DND-41 (cell line): ENCODE results near the gene GARNL3.

Experiments used
- ATAC-seq: fragments of 200-7000 bp; cut with Tn5 transposase; 3 replicates; pipeline ENCODE4 v1.9.1; 2021; ENCODE audit warnings: low read depth; ENCODE audit not compliant: insufficient read depth
- DNase-seq: peaks from one replicate; pipeline ENCODE4 v3.0.0-alpha.2; 2020
- H2AFZ ChIP-seq: 2 replicates; pipeline ENCODE4 v1.6.0; 2012; ENCODE audit warnings: low read depth, low read length
- H3K27ac ChIP-seq: 2 replicates; pipeline ENCODE4 v1.5.1; 2012; ENCODE audit warnings: low read length, inconsistent platforms
- H3K27me3 ChIP-seq: fragments of 200-600 bp; sonication (generic); 2 replicates; pipeline ENCODE4 v1.6.0; 2012; ENCODE audit warnings: low read length, mild to moderate bottlenecking, inconsistent platforms; ENCODE audit not compliant: insufficient read depth, poor library complexity
- H3K36me3 ChIP-seq: 2 replicates; pipeline ENCODE4 v1.5.1; 2012; ENCODE audit warnings: low read length, inconsistent platforms; ENCODE audit not compliant: insufficient read depth
- H3K4me1 ChIP-seq: 2 replicates; pipeline ENCODE4 v1.5.1; 2012; ENCODE audit warnings: mild to moderate bottlenecking, low read length; ENCODE audit not compliant: insufficient read depth
- H3K4me2 ChIP-seq: 2 replicates; pipeline ENCODE4 v1.6.0; 2012; ENCODE audit warnings: mild to moderate bottlenecking, moderate library complexity, low read length, inconsistent platforms; ENCODE audit not compliant: insufficient read depth
- H3K4me3 ChIP-seq, 2 experiments: fragments of 200-600 bp in 1 of 2; shearing (Covaris generic) in 1 of 2; 2 replicates each; pipeline ENCODE4 v1.5.1; 2012 to 2016; ENCODE audit warnings: inconsistent platforms in 2 of 2, low read length in 2 of 2, mild to moderate bottlenecking in 2 of 2, low read depth in 1 of 2, moderate library complexity in 1 of 2
- H3K79me2 ChIP-seq: 2 replicates; pipeline ENCODE4 v1.6.0; 2012; ENCODE audit warnings: low read length, inconsistent platforms; ENCODE audit not compliant: insufficient read depth
- H3K9ac ChIP-seq: 2 replicates; pipeline ENCODE4 v1.6.0; 2012; ENCODE audit warnings: low read depth, mild to moderate bottlenecking, inconsistent platforms, low read length, moderate library complexity
- H3K9me3 ChIP-seq: 2 replicates; pipeline ENCODE4 v1.5.1; 2012; ENCODE audit warnings: low read length, moderate library complexity, mild to moderate bottlenecking, inconsistent platforms; ENCODE audit not compliant: insufficient read depth, severe bottlenecking
- H4K20me1 ChIP-seq: 2 replicates; pipeline ENCODE4 v1.6.0; 2012; ENCODE audit warnings: low read length; ENCODE audit not compliant: insufficient read depth
- CTCF ChIP-seq: IDR thresholded peaks from 2 replicates; pipeline ENCODE4 v1.5.1; 2012; ENCODE audit warnings: borderline replicate concordance, low read length, moderate library complexity, mild to moderate bottlenecking; ENCODE audit not compliant: poor library complexity, severe bottlenecking; ENCODE audit errors: extremely low read depth
- EZH2 ChIP-seq: IDR thresholded peaks from 3 replicates; pipeline ENCODE4 v1.6.1; 2012; ENCODE audit warnings: borderline replicate concordance, low read depth, mild to moderate bottlenecking, moderate library complexity, low read length, inconsistent platforms; ENCODE audit not compliant: severe bottlenecking

The GARNL3 gene

GRCh38 chr9:127422787-127423186 lies 158.2 kb downstream of the GARNL3 start:
- peak overlapping the region; percentile 92 for H3K4me2 ChIP-seq
- ATAC-seq: no peak

GRCh38 chr9:127423476-127423933 lies 158.9 kb downstream of the GARNL3 start:
- DNase-seq (no peak), ATAC-seq (peak; percentile 1; the same call in 1 of the 3 replicates)
- Histone ChIP-seq H2AFZ (peak overlapping the region; percentile 89), H3K27me3 (no peaks in the 10 kb centered on the region), H3K27ac (peak overlapping the region; percentile 81), H3K9me3 (no peaks in the 10 kb centered on the region), H3K4me2 (peak overlapping the region; percentile 92), H3K4me3 (peak overlapping the region; percentile 45 to 89), H3K4me1 (peaks cover 31% of the 10 kb centered on the region), H3K79me2 (peaks cover 42% of the 10 kb centered on the region), H4K20me1 (peaks cover 7% of the 10 kb centered on the region; the same call in 1 of the 2 replicates), H3K9ac (peak overlapping the region; percentile 71), H3K36me3 (0 out of 2 replicates have a peak, but pooled peaks cover 4% of the 10 kb centered on the region)
- TF ChIP-seq EZH2 (no peak), CTCF (no peak)

More at GRCh38 chr9:127422787-127423186, 158.2 kb downstream of the GARNL3 start:
- Histone ChIP-seq H3K9me3 (no peaks in the 10 kb centered on the region), H3K4me3 (peak overlapping the region in 1 of 2 experiments; percentile 89; a peak in 3 of 4 replicates), H3K27me3 (no peaks in the 10 kb centered on the region), H3K79me2 (peaks cover 38% of the 10 kb centered on the region), H3K27ac (no peak overlapping the region), H2AFZ (no peak overlapping the region; the same call in 1 of the 2 replicates), H3K4me1 (peaks cover 31% of the 10 kb centered on the region), H4K20me1 (peaks cover 10% of the 10 kb centered on the region; the same call in 1 of the 2 replicates), H3K9ac (peak overlapping the region; percentile 71), H3K36me3 (no peaks in the 10 kb centered on the region)
- TF ChIP-seq CTCF (no peak), EZH2 (no peak)
- no peak for DNase-seq

GRCh38 chr9:127423934-127424675 lies 159.5 kb downstream of the GARNL3 start, which contains the start of gene ZNF79:
ZNF79 (plus strand) TSS chr9:127424382; CDS start chr9:127424788, 406 bp downstream.
- Histone ChIP-seq H3K9ac (peak within 1 kb of the TSS; percentile 71), H3K4me1 (peaks cover 31% of the 10 kb centered on the region), H3K4me2 (peak within 1 kb of the TSS; percentile 92), H3K79me2 (peaks cover 42% of the 10 kb centered on the region), H3K9me3 (no peaks in the 10 kb centered on the region), H2AFZ (peak within 1 kb of the TSS; percentile 89), H4K20me1 (peaks cover 2% of the 10 kb centered on the region; the same call in 1 of the 2 replicates), H3K4me3 (peak within 1 kb of the TSS; percentile 45 to 89), H3K36me3 (peaks cover 7% of the 10 kb centered on the region; the same call in 1 of the 2 replicates), H3K27ac (peak within 1 kb of the TSS; percentile 81), H3K27me3 (no peaks in the 10 kb centered on the region)
- TF ChIP-seq CTCF: no peak
- TF ChIP-seq EZH2: no peak
- peak; percentile 88 for DNase-seq
- ATAC-seq: peak; percentile 89
